IPS-NIHi7 (cell line): ENCODE measurements around the gene LPO.

ENCODE experiments used
- DNase-seq: peaks from one replicate; pipeline ENCODE4 v3.0.0; 2012; ENCODE audit warnings: mixed read lengths; ENCODE audit errors: extremely low spot score

The LPO gene

GRCh38 chr17:58277802-58278595 lies 39.6 kb downstream of the LPO start:
- peak; percentile 9 for DNase-seq

GRCh38 chr17:58278661-58279015 lies 40.3 kb downstream of the LPO start:
- no peak for DNase-seq

DNA sequence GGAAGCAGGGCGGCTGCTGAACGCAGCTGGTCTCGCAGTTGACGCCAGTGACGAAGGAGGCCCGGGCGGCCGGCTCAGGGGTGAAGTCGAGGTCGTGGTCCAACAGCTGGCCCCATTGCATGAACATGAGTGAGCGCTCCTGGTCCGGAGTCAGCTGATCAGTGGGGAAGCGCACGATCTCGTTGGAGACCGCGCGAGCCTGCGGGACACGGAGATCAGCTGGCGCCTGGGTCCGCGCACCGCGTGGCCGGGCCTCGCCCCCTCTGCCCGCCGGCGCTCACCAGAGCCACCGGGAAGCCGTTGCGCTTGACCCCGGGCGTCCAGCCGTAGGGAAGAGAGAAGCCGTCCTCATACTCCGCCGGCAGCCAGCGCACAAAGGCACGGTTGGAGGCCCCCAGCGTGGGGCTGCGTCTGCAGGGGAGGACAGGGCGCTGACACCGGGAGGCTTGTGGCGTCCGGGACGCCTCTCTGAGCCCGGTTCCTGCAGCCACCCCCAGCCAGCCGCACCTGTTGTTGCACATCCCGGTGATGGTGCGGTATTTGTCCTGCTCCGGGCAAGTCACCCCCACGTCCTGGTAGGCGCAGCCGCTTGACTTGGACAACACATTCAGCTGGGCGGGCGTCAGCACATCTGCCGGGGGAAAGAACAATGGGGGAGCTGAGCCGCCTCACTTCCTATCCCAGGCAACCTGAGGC lies 40.8 kb downstream of the LPO start:
- peak; percentile 22 for DNase-seq

- DNase-seq, result peak; percentile 21
Observed at GRCh38 chr17:58279736-58280479, 41.5 kb downstream of the LPO start.

DNA sequence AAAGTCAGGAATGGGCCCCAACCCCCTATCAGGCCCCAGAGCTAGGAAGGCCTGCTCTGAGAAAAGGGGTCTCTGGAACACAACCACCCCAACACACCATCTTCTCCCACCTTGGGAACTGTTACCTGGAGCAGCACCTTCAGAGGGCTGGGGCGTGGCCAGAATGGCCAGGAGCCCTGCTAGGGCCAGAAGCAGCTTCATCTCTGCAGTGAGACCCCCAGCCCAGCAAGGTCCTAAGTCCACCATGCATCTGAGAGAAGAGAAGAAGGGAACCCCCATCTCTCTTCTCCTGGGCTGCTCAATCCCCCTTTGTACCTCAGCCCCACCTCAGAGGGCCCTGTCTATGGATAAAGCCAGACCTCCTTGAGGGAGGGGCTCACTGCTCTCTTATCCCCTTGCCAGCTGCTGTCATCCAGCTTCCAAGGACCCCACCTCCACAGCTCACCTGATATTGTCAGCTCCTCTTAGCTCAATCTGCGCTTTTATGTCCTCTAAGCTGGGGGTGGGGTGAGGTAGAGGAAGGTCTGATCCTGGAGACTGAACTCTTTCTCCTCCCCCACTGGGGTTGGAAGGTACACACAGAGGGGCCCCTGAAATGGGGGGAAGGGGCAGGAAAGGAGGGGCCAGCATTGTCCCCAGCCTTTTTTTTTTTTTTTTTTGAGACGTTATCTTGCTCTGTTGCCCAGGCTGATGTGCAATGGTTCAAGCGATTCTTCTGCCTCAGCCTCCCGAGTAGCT lies 42.3 kb downstream of the LPO start, which contains the start of gene MPO:
Gene MPO (minus strand): TSS at position 456 of the 738 bp plus-strand sequence. CDS start 177 bp downstream, at position 279.
- peak; percentile 7 for DNase-seq

DNA sequence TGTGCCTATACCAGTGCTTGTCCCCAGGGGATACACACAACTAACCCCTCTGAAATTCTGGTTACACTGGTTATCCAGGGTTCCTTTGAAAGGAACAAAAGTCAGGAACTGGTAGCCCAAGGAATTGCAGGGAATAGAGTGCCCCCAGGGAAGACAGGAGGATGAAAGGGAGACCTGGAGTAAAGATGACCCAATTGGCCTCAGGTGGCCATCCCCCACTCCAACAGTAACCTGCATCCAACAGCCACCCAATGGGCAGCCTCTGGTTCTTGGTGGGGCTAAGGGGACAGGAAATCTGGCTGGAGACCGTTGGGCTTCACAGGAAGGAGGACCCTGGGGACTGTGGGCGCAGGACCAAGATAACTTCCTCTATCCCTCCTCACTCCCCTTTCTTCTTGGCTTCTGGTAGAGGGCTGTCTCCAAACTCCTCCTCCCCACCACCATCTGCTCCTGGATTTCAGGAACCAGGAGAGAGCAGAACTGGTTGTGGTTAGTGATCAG lies 43.2 kb downstream of the LPO start:
- DNase-seq, result peak; percentile 10

DNA sequence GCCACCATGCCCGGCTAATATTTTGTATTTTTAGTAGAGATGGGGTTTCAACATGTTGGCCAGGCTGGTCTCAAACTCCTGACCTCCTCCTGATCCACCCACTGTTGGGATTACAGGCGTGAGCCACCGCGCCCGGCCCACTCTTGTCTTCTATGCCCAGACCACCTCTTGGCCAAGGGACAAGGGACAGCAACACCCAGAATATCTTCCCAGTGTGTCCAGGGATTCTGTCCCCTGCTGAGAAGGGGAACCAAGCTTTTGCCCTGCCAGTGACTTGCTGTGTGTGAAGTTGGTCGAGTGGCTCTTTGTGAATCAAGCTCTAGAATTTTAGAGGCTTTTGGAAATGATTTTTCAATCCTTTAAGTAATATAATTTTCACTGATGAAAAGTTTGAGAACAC lies 44.1 kb downstream of the LPO start:
- no peak for DNase-seq

DNA sequence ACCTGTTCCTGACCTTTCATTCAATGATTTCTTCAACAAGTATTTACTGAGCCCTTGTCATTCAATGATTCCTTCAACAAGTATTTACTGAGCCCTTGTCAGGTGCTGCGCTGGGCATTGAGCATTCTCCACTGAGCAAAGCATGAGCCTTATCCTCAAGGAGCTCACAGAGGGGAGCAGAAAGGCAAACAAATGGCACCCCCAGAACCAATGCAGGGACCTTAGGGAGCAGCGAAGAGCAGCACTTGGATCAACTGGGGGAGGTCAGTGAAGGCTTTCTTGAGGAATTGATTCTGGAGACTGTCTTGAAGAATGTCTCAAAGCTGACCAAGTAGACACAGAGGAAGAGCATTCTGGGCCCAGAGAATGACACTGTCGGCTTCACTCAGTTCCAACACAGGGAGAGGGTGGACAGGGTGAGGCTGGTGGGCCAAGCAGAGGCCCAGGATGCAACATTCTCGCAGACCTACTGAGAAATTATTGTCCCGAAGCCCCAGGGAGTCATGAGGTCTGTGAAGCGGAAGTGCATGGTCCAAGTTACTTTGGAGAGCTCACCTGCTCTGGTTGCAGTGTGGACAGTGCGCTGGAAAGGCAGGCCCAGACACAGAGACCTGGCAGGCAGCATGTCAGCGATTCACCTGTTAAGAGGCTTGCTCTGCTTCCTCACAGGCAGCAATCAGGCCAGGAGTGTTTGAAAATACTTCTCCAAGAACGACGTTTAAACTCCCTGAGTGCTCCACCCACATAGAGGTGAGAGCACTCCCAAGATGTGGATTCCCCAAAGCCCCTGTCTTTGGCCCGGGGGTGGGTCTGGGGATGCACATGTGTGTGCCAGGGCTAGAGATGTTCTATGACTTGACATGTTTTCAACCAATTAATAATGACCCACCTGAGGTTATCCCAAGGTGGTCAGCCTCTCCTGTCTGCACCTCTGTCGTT lies 45.6 kb downstream of the LPO start:
- peak; percentile 33 for DNase-seq

DNA sequence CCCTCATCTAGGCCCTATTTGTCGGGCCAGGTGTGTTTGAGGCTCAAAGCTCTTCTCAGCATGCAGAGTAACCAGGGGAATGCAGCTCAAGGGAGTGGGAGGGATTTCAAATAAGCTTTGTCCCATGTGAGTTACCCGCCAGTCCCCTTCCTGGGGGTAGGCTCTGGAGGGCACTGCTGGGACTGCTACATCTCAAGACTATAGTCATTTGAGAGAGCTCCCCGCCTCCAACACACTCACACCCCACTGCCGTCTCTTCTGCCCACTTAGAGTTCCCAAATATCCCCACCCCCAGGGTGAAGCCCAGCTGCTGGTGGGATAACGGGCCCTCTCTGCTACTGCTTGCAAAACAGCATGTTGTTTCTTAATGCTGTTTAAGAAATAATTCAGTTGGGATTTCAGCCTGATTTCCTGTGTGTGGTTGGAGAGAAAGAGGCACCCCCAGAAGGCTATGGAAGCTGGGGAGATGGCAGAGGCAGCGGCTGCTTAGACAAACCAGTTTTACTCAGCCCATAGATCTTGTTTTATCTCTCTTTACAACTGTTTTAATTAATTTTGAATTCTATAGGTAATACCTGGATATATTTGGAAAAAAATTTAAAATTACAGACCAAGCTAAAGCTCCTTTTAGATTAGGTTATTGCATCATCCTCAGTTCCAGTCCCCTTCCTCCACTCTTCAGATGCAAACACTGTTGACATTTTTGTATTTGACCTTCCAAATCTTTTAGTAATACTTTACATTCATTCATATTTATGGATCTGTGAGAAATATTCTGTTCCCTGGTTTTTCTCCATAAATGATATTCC lies 46.4 kb downstream of the LPO start:
- DNase-seq, result peak; percentile 80

- DNase-seq, result no peak
Observed at GRCh38 chr17:58285422-58285810, 47.0 kb downstream of the LPO start.

- no peak for DNase-seq
Observed at GRCh38 chr17:58289869-58290268, 51.5 kb downstream of the LPO start.

DNA sequence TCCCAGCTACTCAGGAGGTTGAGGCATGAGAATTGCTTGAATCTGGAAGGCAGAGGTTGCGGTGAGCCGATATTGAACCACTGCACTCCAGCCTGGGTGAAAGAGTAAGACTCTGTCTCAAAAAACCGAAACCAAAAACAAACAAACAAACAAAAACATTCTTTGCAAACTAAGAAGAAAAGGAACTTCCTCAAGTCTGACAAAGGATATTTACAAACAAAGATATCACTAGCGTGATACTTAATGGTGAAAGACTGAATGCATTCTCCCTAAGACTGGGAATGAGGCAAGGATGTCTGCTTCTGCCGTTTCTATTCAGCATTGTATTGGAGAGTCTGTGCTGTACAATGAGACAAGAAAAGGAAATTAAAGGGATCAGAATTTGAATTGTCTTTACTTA lies 52.9 kb downstream of the LPO start:
- no peak for DNase-seq

- no peak for DNase-seq
Observed at GRCh38 chr17:58294034-58294433, 55.6 kb downstream of the LPO start.

DNA sequence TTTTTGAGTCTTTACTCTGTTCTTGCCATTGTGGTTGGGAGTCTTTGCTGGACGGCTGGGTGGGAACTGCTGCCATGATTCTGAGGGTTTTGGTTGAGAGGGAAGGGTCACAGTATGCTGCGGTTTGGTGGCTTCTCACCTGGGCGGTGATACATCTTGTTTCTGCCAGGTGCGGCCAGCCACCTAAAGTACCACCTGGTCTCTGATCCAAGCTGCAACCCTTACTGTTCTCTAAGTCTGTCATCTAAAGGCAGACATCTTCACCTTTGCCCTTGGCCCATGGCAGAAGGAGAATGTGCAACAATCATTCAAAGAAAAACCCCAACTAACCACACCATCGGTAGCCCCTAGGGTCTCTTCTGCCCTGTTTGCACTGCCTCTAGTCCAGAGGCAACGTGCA lies 62.0 kb downstream of the LPO start:
- DNase-seq, result no peak

- no peak for DNase-seq
Observed at GRCh38 chr17:58301504-58302150, 63.2 kb downstream of the LPO start.

- DNase-seq, result no peak
Observed at GRCh38 chr17:58302171-58302918, 64.0 kb downstream of the LPO start.

DNA sequence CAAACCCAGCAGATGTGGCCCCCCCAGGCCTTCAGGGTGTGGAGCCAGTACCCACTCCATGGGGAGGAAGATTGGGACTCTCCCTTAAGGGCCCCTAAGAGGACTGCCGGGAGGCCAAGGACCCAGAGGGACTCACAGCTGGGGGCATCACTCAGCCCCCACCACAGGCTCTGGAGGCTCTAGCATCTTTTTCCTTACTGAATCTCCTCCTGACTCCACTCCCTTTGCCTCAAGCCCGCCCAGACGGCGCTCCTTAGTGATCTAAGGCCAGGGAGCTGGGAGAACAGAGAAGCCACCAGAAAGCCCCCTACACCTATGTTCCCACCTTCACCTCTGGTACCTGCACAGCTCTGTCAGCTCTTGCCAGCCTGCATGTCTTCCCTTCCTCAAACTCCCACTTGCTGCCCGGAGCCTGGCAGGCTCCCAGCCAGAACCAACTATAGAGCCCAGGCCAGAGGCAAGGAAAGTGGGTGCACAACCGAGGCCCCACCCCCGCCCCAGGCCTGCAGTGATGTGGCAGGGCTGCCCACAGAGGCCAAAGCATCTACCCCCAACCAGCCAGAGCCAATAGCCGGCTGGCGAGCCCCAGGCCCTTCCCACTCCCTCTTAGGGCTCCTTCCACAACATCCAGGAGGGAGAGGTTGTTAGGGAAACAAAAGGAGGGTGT lies 64.7 kb downstream of the LPO start:
- DNase-seq, result no peak
